Tibial artery (tissue), 4 donors: ENCODE measurements around the gene PCDH8.

Experiments
- DNase-seq, 2 donors: peaks; one replicate each; pipeline ENCODE4 v3.0.0-alpha.2; 2019
- H3K27ac ChIP-seq, 2 donors: fragments of 200-600 bp; sonication (generic) in 1 of 2; 1 replicate in 1 of 2; 2 replicates in 1 of 2; pipeline ENCODE4 v1.5.1; 2018 to 2019; ENCODE audit warnings: mild to moderate bottlenecking in 1 of 2
- H3K27me3 ChIP-seq, 2 donors: fragments of 200-600 bp; sonication (generic) in 1 of 2; one replicate each; pipeline versions ENCODE4 v1.5.1 to v1.6.0; 2016 to 2019
- H3K36me3 ChIP-seq, 3 donors: fragments of 200-600 bp; sonication (generic) in 2 of 3; one replicate each; pipeline ENCODE4 v1.5.1; 2016 to 2019; ENCODE audit warnings: mild to moderate bottlenecking in 2 of 3
- H3K4me1 ChIP-seq, 4 donors: fragments of 200-600 bp; sonication (generic) in 2 of 4; 1 replicate in 3 of 4; 2 replicates in 1 of 4; pipeline ENCODE4 v1.5.1; 2016 to 2019
- H3K4me3 ChIP-seq, 2 donors: fragments of 200-600 bp; sonication (generic) in 1 of 2; 1 replicate in 1 of 2; 2 replicates in 1 of 2; pipeline ENCODE4 v1.5.1; 2018 to 2019; ENCODE audit warnings: mild to moderate bottlenecking in 2 of 2
- H3K9me3 ChIP-seq, 3 donors: fragments of 200-600 bp; sonication (generic) in 1 of 3; one replicate each; pipeline ENCODE4 v1.5.1; 2016 to 2019
- CTCF ChIP-seq, 2 experiments: fragments of 200-600 bp in 1 of 2; fragments of 450-650 bp in 1 of 2; IDR thresholded peaks; one replicate each; pipeline ENCODE4 v1.5.1; 2017 to 2019; ENCODE audit warnings: antibody characterized with exemption in 2 of 2, mild to moderate bottlenecking in 1 of 2, moderate library complexity in 1 of 2
- intact Hi-C: fragments of 100-400 bp; cut with DNase I; formaldehyde crosslinking; loops from one replicate; pipeline ENCODE4 v1.15.0; 2023; ENCODE audit warnings: low total_unique reads

The PCDH8 gene

GRCh38 chr13:52846567-52847321, 1.7 kb downstream of the PCDH8 start:
- Histone ChIP-seq H3K4me3 (peak overlapping the region in 1 of 2 donors; percentile 8), H3K27me3 (peaks cover 0 to 77% of the 10 kb centered on the region in 2 donors)

DNA sequence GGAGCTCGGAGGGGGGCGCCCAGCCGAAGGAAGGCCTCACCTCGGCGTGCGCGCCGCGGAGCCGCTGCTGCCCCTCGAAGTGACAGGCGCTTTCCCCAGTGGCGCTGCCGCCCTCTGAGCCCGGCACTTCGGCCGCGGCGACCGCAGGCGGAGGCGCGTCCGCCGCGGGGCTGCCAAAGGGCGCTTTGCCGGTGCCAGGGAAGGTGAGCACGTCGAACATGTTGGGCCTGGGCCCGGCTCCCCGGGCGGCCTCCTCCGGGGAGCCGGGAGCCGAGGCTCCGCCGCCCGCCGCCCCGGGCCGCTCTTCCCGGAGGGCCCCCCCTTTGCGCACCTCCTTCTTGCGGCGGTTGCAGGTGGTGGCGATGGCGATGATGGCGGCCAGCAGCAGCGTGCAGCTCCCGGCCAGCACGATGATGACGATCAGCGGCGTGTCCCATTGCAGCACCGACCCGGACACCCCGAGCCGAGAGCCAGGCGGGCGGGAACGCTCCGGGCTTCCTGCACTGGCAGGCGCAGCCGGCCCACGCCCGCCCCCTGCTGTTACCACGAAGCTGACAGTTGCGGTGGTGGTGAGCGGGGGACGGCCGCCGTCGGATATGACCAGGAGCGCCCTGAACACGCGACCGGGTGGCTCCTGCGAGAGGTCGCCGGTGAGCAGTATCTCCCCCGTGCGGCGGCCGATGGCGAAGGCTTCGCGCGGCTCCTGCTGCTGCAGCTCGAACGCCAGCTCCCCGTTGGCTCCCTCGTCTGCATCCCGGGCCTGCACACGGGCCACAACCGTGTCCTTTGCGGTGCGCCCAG, 2.5 kb downstream of the PCDH8 start:
- H3K4me1 ChIP-seq: peaks cover 0 to 36% (median 23%) of the 10 kb centered on the region in 4 donors
- no peak for TF ChIP-seq CTCF (IDR thresholded peaks at IDR 0.05)
- no peaks in the 10 kb centered on the region for H3K9me3 ChIP-seq
- DNase-seq: no peak
- no peaks in the 10 kb centered on the region for H3K36me3 ChIP-seq
- peaks cover 0 to 78% of the 10 kb centered on the region in 2 donors for H3K27me3 ChIP-seq
- H3K27ac ChIP-seq: no peak overlapping the region
- intact Hi-C loops: no loop called here
- no peak overlapping the region for H3K4me3 ChIP-seq

More at GRCh38 chr13:52846567-52847321, 1.7 kb downstream of the PCDH8 start:
- intact Hi-C loops: no loop called here
- no peaks in the 10 kb centered on the region for H3K36me3 ChIP-seq
- peak in 1 of 2 donors; percentile 24 for DNase-seq
- H3K4me1 ChIP-seq: peaks cover 0 to 42% (median 28%) of the 10 kb centered on the region in 4 donors
- no peak overlapping the region for H3K27ac ChIP-seq
- no peaks in the 10 kb centered on the region for H3K9me3 ChIP-seq
- peak; percentile 14 to 26 for TF ChIP-seq CTCF (IDR thresholded peaks at IDR 0.05)

- Histone ChIP-seq H3K27me3 (peaks cover 0 to 76% of the 10 kb centered on the region in 2 donors), H3K4me3 (no peak overlapping the region), H3K27ac (no peak overlapping the region), H3K4me1 (peaks cover 0 to 30% (median 20%) of the 10 kb centered on the region in 4 donors), H3K9me3 (no peaks in the 10 kb centered on the region), H3K36me3 (no peaks in the 10 kb centered on the region)
- intact Hi-C loops: no loop called here
- no peak for TF ChIP-seq CTCF (IDR thresholded peaks at IDR 0.05)
- DNase-seq: no peak
Measured at GRCh38 chr13:52845334-52845761, 3.1 kb downstream of the PCDH8 start.

GRCh38 chr13:52844836-52845235, 3.6 kb downstream of the PCDH8 start:
- intact Hi-C loops: loop anchor here (5.0 kb wide), 1 partner anchor 1287 kb away; no protein-coding TSS in a partner anchor
- no peak overlapping the region for H3K4me3 ChIP-seq
- no peaks in the 10 kb centered on the region for H3K36me3 ChIP-seq
- peaks cover 0 to 25% (median 18%) of the 10 kb centered on the region in 4 donors for H3K4me1 ChIP-seq
- no peaks in the 10 kb centered on the region for H3K9me3 ChIP-seq
- TF ChIP-seq CTCF (IDR thresholded peaks at IDR 0.05): no peak
- H3K27ac ChIP-seq: no peak overlapping the region
- H3K27me3 ChIP-seq: peaks cover 0 to 74% of the 10 kb centered on the region in 2 donors
- DNase-seq: no peak

GRCh38 chr13:52842441-52842840, 6.0 kb downstream of the PCDH8 start:
- H3K4me1 ChIP-seq: peaks cover 0 to 19% (median 15%) of the 10 kb centered on the region in 4 donors
- H3K27me3 ChIP-seq: peaks cover 0 to 55% of the 10 kb centered on the region in 2 donors
- no peak overlapping the region for H3K4me3 ChIP-seq
- TF ChIP-seq CTCF (IDR thresholded peaks at IDR 0.05): no peak
- no peaks in the 10 kb centered on the region for H3K36me3 ChIP-seq
- intact Hi-C loops: loop anchor here (5.0 kb wide), 1 partner anchor 1290 kb away; no protein-coding TSS in a partner anchor
- DNase-seq: no peak
- H3K9me3 ChIP-seq: no peaks in the 10 kb centered on the region
- no peak overlapping the region for H3K27ac ChIP-seq
